Skeletal muscle tissue (tissue), 4 donors: ENCODE data around the gene NOTO. TPM values are rescaled to one million over a fixed set of nuclear protein-coding genes. Genes with fewer than 3 reads are reported as not detected.

Source experiments
- H3K27ac ChIP-seq: one replicate; pipeline ENCODE4 v1.7.0; 2013; ENCODE audit warnings: mild to moderate bottlenecking, low read depth, low read length, inconsistent platforms
- H3K27me3 ChIP-seq, 3 donors: one replicate each; pipeline ENCODE4 v1.7.0; 2013; ENCODE audit warnings: low read length in 3 of 3; ENCODE audit not compliant: control insufficient read depth in 3 of 3, insufficient read depth in 3 of 3
- H3K36me3 ChIP-seq, 3 donors: one replicate each; pipeline ENCODE4 v1.7.0; 2013; ENCODE audit warnings: low read length in 3 of 3; ENCODE audit not compliant: control insufficient read depth in 3 of 3, insufficient read depth in 3 of 3
- H3K4me1 ChIP-seq, 3 donors: one replicate each; pipeline ENCODE4 v1.7.0; 2013; ENCODE audit warnings: low read length in 3 of 3, mild to moderate bottlenecking in 3 of 3; ENCODE audit not compliant: control insufficient read depth in 3 of 3, insufficient read depth in 3 of 3
- H3K4me3 ChIP-seq, 3 donors: one replicate each; pipeline ENCODE4 v1.7.0; 2013; ENCODE audit warnings: low read length in 3 of 3
- H3K9ac ChIP-seq, 3 donors: one replicate each; pipeline ENCODE4 v1.7.0; 2013; ENCODE audit warnings: low read length in 3 of 3, mild to moderate bottlenecking in 3 of 3, moderate library complexity in 2 of 3, low read depth in 1 of 3
- H3K9me3 ChIP-seq, 3 donors: one replicate each; pipeline ENCODE4 v1.7.0; 2013; ENCODE audit warnings: low read length in 3 of 3; ENCODE audit not compliant: control insufficient read depth in 3 of 3
- total RNA-seq: library from RNA; depleted of rRNA; stranded (reverse); fragments of >200 nt; gene quantifications from one replicate; pipeline ENCODE4 v1.2.3, GENCODE V29; 2014
- donor health status: Osteomylitis.

The NOTO gene
- total RNA-seq, 1 donor from 2014 or later, result not detected

DNA sequence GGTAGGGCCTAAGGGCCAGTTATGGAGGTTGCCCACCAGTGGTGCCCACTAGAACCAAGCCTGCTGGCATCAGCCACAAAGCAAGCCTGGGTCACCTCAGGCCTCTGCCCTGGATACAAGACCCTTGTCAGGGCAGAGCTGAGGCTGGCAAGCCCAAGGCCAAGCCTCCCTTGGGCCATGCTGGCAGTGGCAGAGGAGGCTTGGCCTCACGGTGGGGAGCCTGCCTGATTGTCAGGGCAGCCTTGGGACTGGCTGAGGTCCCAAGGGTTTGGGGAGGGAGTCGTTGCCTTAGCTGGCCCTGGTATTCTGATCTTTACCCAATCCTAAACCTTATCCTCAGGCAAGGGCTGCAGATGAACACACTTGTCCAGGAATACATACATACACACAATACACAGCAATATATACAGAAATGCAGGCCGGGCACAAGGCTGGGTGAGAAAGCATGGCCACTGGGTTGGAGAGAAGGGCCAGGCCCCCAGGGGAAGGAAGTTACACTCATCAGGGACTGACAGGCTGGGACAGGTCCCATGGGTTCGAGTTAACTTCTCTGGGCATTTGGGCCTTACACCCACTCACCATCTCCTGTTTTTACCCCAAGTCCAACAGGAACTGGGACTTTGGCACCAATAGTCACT is 52.8 kb downstream of the NOTO start:
- no peak overlapping the region for H3K9ac ChIP-seq
- H3K9me3 ChIP-seq, result no peaks in the 10 kb centered on the region
- peaks cover 0 to 10% (median 2%) of the 10 kb centered on the region in 3 donors for H3K4me1 ChIP-seq
- no peak overlapping the region for H3K27ac ChIP-seq
- peaks cover 38 to 45% (median 44%) of the 10 kb centered on the region in 3 donors for H3K36me3 ChIP-seq
- H3K27me3 ChIP-seq, result peaks cover 0 to under 1% (median 0%) of the 10 kb centered on the region in 3 donors
- H3K4me3 ChIP-seq, result no peak overlapping the region

DNA sequence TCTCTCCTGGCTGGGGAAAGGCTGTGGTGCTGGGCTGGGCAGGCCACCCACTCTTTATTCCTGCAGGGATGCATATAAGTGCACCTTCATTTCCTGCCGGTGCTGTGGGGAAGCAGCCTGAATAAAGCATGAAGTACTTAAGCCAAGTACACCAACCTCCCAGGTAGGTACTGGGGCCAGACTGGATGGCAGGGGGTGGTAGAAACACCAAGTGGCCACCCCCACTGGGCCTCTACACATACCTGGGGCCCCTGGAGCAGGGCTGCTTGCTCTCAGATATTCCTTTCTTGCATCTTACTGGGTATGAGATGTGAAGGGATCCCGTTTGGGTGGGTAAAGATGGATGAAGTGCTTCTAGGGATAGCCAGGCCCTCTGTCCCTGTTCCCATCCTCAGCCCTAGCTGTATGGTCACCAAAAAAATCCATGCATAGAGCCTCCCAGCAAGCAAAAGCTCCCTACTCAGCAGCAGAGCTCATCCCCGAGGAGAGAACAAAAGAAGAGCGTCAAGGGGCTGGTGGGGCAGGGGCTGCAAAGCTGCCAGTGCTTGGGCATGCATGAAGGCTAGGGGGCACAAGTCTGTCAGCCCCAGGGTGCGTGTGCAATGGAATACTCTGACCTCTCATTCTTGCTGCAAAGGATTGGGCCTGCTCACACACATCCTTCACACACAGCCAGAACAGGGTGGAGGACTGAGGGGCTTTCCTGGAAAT is 53.7 kb downstream of the NOTO start:
- H3K9ac ChIP-seq, result no peak overlapping the region

DNA sequence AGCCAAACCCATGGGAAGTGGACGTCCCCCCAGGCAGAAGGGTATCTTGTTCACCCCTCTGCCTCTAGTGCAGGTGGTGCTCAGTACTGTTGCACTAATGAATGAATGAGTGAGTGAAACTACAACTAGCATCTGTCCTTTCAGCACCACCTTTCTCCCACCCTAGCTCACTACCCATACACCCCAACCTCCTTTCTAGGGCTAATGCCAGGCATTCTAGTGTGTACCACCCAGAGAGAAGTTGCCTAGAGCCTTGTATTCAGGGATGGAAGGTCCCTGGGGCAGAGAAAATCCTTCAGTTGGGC is 54.2 kb downstream of the NOTO start:
- Histone ChIP-seq H3K4me3 (no peak overlapping the region), H3K27me3 (peaks cover 0 to 2% (median 0%) of the 10 kb centered on the region in 3 donors), H3K9me3 (no peaks in the 10 kb centered on the region), H3K9ac (no peak overlapping the region), H3K36me3 (peaks cover 27 to 34% (median 31%) of the 10 kb centered on the region in 3 donors), H3K4me1 (no peaks in the 10 kb centered on the region), H3K27ac (no peak overlapping the region)

More for the DNA sequence above, 53.7 kb downstream of the NOTO start:
- H3K36me3 ChIP-seq, result peaks cover 28 to 36% (median 34%) of the 10 kb centered on the region in 3 donors
- peaks cover 0 to under 1% (median 0%) of the 10 kb centered on the region in 3 donors for H3K4me1 ChIP-seq
- H3K27ac ChIP-seq, result no peak overlapping the region
- peaks cover 0 to 2% (median 0%) of the 10 kb centered on the region in 3 donors for H3K27me3 ChIP-seq
- no peaks in the 10 kb centered on the region for H3K9me3 ChIP-seq
- H3K4me3 ChIP-seq, result no peak overlapping the region

DNA sequence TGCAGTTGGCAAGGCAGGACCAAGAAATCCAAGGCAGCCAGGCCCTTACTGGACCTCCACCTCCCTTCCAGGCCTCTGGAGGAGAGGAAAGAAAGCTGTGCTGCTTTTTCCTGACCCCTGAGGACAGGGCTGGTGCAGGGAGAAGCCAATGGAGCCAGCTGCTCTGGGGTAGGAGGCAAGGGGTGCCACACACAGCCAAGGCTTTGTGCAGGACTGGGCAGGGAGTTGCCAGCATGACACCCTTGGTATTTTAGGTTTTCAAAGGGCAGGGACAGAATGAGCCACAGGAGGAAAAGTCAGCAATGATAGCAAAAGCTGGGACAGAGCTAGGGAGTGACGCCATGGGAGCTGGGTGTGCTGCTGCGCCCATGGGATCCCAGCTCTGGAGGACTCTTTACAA is 54.6 kb downstream of the NOTO start:
- H3K36me3 ChIP-seq, result peaks cover 27 to 30% (median 28%) of the 10 kb centered on the region in 3 donors
- H3K27me3 ChIP-seq, result peaks cover 0 to 2% (median 0%) of the 10 kb centered on the region in 3 donors
- H3K4me3 ChIP-seq, result no peak overlapping the region
- H3K9me3 ChIP-seq, result no peaks in the 10 kb centered on the region
- H3K27ac ChIP-seq, result no peak overlapping the region
- H3K4me1 ChIP-seq, result no peaks in the 10 kb centered on the region
- H3K9ac ChIP-seq, result no peak overlapping the region

DNA sequence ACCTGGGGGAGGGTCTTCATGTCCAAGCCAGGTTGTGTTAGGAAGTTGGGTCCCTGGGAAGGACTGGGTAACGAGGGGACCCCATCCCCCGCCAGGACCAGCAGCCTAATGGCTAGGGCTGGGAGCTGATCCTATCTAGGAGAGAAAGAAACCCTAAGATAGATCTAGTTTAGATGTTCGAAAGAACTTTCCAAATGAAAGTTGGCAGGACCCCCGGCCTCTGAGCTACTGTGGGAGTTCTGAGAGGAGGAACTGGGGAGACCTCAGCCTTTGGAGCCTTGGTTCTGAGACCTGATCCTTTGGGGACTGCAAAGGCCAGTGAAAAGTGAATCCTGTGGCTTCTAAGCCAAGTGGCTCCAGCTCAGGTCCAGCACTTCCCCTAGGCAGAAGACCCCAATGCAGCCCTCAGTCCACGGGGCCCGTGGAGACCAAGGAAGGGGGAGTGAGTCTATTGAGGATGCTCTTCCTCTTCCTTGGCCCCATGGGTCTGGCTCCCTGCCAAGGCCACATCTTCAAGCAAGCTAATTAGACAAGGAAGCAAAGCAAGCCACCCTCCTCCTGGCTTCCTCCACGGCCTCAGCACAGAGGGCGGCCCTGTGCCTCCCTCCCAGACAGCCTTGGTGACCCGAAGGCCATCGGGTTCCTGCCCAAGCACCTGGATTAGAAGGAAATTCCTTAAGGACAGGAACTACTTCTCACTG is 55.2 kb downstream of the NOTO start:
- Histone ChIP-seq H3K4me1 (no peaks in the 10 kb centered on the region), H3K4me3 (no peak overlapping the region), H3K36me3 (peaks cover 23 to 26% (median 24%) of the 10 kb centered on the region in 3 donors), H3K9me3 (no peaks in the 10 kb centered on the region), H3K27me3 (peaks cover 0 to 2% (median 0%) of the 10 kb centered on the region in 3 donors), H3K9ac (no peak overlapping the region), H3K27ac (no peak overlapping the region)

DNA sequence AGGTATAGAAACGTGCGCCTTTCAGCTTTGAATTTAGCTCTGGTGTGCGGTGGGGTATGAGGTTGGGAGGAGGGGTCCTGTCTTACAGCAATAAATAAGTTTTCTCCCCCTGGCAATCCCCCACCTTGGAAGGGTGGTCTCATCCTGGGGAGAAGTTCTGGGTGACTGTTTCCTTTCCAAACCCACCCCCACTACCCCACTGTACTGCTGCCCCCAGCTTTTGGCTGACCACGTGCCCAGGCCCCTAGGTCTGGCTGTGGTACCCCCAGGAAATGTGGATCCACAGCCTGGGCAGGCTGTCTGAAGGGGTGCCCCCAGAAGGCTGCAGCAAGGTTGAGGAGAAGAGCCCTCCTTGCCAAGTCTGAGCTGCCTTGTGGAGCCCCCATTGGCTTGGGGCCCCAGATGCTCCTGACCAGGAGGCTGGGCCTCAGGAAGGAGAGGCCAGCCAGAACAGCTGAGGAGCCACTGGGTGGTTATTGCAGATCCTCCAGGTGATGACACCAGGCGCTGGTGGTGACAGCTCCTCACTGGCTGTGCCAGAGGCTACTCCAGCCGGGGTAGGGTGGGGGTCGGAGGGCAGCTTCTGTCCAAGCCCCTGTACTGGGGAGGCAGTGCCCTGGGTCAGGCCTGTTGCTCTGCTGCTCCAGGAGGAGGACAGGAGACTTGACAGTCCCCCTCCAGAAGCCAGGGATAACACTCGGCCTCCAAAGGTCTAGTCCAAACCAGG is 56.0 kb downstream of the NOTO start:
- Histone ChIP-seq H3K27ac (no peak overlapping the region), H3K4me1 (no peaks in the 10 kb centered on the region), H3K9ac (no peak overlapping the region), H3K9me3 (no peaks in the 10 kb centered on the region), H3K36me3 (peaks cover 16 to 18% (median 16%) of the 10 kb centered on the region in 3 donors), H3K4me3 (no peak overlapping the region), H3K27me3 (peaks cover 0 to 2% (median 0%) of the 10 kb centered on the region in 3 donors)

DNA sequence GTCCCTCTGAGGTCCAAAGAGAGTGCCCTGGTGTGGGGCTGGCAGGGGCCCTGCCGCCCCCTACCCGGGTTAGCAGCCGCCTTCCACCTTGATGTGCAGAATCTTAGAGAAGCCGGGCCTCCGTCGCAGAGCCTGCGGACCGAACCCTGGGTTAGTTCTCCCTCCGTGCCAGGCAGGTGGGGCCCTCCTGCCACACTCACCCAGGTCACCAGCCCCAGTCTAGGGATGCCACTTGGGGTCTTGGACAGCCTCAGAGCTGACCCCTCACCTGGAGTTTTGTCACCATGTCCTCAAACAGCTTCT is 56.5 kb downstream of the NOTO start:
- Histone ChIP-seq H3K27me3 (peaks cover 0 to 6% (median 0%) of the 10 kb centered on the region in 3 donors), H3K9me3 (no peaks in the 10 kb centered on the region), H3K36me3 (peaks cover 11 to 13% (median 11%) of the 10 kb centered on the region in 3 donors), H3K9ac (no peak overlapping the region), H3K4me3 (no peak overlapping the region), H3K27ac (no peak overlapping the region), H3K4me1 (no peaks in the 10 kb centered on the region)

DNA sequence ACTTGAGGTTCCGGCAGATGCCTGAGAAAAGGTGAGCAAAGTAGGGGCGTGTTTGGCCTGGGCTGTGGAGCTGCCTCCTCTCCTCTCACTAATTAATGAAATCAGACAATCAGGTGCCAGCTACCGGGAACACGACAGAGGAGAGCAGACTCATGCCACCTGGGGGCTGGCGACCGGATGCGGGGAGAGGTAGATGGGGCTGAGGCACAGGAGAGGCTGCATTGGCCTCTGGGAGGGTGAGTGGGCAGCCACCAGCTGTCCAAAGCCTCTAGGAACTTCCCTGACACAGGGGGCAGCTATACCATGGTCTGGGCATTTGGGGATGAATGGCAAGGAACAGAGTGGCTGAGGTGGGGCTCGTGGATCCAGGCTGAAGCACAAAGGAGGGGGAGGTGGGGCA is 56.9 kb downstream of the NOTO start:
- Histone ChIP-seq H3K36me3 (peaks cover 7 to 9% (median 7%) of the 10 kb centered on the region in 3 donors), H3K9me3 (no peaks in the 10 kb centered on the region), H3K9ac (no peak overlapping the region), H3K27ac (no peak overlapping the region), H3K4me3 (no peak overlapping the region), H3K4me1 (no peaks in the 10 kb centered on the region), H3K27me3 (peaks cover 0 to 6% (median 0%) of the 10 kb centered on the region in 3 donors)

DNA sequence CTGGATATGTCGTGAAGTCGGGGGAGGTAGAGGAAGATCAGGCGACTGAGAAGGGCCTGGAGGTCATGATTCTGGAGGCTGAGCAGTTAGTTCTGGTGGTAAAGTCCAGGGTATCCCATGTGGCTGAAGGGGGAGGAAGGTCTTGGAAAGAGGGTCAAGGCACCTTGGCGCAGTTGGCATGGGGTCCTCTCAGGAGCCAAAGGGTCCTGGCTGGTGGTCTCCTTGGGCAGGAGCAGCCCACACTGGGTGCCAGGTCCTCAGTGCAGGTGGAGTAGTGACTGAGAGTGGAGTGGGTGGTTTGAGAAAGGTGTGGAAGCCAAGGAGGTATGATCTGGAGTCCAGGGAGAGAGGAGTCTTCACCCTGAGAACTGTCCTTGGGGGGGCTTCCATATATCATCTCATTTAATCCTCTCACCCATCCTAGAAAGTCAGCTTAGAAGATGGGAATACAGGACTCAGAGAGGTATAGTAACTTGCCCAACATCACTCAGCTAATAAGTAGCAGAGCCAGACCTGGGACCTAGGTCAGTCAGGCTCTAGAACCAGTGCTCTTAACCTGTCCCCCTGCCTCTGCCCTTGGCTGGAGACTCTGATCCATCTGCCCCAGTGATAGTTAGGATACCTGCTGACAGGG is 57.4 kb downstream of the NOTO start:
- H3K36me3 ChIP-seq, result peaks cover 1 to 4% (median 3%) of the 10 kb centered on the region in 3 donors
- no peaks in the 10 kb centered on the region for H3K9me3 ChIP-seq
- H3K27ac ChIP-seq, result no peak overlapping the region
- no peak overlapping the region for H3K9ac ChIP-seq
- no peaks in the 10 kb centered on the region for H3K4me1 ChIP-seq
- H3K27me3 ChIP-seq, result peaks cover 0 to 6% (median 0%) of the 10 kb centered on the region in 3 donors
- H3K4me3 ChIP-seq, result no peak overlapping the region
